GM21423 (cell line): ENCODE results near the gene KRT84.

Experiments used
- ATAC-seq: cut with Tn5 transposase; IDR thresholded peaks from one replicate; pipeline ENCODE4 v1.9.1; 2021; ENCODE audit warnings: mild to moderate bottlenecking, moderate library complexity; ENCODE audit not compliant: unreplicated experiment

Gene KRT84, protein sequence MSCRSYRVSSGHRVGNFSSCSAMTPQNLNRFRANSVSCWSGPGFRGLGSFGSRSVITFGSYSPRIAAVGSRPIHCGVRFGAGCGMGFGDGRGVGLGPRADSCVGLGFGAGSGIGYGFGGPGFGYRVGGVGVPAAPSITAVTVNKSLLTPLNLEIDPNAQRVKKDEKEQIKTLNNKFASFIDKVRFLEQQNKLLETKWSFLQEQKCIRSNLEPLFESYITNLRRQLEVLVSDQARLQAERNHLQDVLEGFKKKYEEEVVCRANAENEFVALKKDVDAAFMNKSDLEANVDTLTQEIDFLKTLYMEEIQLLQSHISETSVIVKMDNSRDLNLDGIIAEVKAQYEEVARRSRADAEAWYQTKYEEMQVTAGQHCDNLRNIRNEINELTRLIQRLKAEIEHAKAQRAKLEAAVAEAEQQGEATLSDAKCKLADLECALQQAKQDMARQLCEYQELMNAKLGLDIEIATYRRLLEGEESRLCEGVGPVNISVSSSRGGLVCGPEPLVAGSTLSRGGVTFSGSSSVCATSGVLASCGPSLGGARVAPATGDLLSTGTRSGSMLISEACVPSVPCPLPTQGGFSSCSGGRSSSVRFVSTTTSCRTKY

DNA sequence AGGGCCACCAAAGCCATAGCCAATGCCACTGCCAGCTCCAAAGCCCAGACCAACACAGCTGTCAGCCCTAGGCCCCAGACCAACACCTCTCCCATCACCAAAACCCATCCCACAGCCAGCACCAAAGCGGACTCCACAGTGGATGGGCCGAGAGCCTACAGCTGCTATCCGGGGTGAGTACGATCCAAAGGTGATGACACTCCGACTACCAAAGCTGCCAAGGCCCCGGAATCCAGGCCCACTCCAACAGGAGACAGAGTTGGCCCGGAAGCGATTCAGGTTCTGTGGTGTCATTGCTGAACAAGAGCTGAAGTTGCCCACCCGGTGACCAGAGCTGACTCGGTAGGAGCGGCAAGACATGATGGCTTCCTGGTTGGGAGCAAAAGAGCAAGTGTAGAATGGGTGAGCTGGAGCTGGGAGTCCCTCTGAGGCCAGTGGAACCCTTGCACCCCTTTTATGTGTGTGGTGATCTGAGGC lies at the start of gene KRT84:
TSS of gene KRT84 (minus strand) at position 427 of the 477 bp plus-strand sequence. CDS start at position 360, 67 bp downstream.
- ATAC-seq, result no peak

DNA sequence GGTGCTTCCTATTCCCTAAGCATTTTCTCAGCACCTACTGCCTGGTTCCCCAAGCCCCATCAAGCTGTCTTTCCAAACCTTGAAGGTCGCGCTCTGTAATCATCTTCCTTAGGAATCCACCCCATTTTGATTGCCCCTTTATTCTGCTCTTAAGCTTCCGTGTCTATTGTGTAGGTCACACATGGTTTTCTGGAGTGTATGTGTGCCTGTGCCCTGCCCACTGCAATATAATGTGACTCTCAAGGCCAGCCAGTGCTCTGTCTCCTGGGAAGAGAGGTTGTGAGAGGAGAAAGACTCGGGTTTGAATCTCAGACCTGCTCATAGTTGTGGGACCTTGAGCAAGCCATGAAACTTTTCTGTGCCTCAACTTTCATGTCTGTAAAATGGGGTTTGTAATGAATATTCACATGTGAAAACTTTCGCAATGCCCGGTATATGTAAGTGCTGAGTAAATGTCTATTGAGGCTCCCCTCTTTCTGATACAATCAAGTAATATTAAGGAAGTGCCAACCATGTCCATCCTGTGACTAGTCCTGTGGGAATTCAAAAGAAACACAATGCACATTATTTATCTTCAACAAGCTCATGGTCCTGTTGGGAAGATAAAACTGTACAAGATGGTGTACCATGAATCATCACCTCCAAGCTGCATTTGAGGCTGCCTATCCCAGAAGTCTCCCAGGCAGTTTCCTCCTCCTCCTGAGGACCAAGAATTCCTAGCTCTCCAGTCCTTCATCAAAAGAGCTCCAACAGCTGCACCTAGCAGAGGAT lies 49.5 kb upstream of the KRT84 start:
- no peak for ATAC-seq

DNA sequence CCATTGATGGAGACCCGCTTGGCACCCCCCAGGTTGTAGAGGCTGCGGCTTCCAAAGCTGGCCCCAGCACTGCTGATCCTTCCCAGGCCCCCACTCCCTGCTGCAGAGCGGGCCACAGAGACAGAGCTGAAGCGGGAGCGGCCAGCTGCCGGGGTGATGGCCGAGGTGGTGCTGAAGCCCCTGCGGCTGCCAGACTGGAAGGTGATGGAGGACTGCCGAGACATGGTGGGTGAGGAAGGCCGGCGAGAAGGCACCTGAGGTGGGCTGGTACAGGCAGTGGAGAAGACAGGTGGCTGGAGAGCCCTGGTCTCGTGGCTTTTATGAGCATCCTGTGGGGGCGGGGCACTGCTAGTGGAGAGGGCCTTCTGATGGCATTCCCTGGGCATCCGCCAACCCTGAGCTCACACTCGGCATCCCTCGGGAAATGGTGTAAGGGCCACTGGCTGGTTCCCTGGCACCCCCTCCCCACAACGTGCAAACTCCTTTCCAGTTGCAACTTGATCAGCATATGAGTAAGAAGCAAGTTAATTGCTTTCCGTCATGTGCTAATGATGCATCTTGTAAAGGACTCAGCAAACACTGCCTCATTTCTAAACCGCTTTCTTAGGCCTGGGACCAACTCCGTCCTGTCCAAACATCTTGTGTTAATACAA lies 48.8 kb upstream of the KRT84 start, which contains the start of gene KRT75:
TSS of gene KRT75 (minus strand) at position 291 of the 653 bp plus-strand sequence. CDS start at position 224, 67 bp downstream.
- no peak for ATAC-seq

DNA sequence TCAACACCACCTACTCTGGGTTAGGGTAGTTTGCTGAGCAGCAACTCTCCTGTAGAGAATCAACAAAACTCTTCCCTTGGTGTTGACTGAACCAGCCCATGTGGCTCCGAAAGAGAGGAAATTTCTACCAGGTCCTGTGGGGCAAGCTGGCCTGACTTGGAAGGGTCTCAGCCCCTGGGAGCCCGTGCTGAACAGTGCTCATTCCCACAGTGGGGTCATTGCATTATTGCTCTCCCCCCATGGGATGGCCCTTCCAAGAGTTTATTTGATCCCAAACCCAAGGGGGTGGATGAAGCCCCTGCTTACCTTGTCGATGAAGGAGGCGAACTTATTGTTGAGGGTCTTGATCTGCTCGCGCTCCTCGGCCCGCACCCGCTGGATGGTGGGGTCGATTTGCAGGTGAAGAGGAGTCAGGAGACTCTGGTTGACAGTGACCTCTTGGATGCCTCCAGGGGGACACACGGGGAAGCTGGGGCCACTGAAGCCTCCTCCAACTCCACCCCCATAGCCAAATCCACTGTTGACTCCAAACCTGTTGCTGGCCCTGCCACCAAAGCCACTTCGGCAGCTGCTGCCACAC lies 48.1 kb upstream of the KRT84 start:
- no peak for ATAC-seq

DNA sequence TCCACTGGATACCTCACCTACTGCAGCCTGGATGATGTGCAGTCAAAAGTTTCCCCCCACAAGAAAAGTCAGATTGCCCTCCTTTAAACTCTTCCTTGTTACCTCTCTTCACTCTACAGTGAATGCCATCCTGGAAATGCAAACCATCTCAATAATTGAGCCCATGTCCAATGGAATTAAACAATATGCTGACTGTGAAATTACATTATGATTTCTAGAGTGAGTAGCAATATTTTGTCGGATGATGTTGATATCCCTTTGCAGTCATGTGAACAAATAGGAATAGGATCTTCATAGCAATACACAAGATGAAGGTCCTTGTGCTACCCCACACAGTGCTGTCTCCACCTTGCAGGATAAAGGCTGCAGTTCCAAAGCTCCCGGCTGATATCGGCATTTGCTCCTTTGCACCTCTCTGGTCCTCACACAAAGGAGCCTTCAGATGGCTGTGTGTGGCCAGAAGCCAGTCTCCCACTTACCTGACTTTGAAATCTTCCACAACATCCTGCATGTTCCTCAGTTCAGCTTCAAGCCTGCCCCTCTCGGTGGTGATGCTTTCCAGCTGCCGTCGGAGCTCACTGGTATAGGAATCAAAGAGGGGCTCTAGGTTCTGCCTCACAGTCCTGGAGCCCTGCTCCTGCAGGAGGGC lies 47.2 kb upstream of the KRT84 start:
- no peak for ATAC-seq

DNA sequence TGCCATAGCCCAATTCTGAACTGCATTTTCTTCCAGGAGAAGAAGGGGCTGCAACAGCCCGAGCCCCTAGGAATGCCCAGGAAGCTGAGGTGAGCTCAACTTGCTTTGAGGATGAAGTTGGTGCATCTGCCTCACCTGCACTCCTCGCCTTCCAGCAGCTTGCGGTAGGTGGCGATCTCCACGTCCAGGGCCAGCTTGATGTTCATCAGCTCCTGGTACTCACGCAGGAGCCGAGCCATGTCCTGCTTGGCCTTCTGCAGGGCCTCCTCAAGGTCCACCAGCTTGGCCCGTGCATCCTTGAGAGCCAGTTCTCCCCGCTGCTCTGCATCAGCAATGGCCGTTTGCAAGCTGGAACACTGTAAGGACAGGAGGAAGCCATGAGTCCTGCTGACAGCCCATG lies 42.7 kb upstream of the KRT84 start:
- no peak for ATAC-seq

DNA sequence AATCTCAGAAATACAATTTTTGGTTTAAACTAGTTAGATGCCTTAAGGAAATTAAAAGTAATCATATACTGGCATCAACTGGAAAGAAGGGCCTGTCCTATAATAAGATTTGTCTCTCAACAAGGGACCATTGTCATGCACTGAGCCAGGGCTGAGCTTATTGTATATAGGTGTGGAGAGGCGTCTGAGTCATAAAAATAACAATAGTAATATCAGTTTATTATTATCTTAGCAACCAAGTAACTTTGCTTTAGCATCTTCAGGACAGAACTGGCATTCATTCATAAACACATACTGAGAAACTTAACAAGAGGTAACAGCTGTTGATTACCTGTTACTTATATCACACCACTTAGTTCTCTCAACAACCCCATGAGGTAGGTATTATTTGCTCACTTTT lies 41.6 kb upstream of the KRT84 start:
- no peak for ATAC-seq

DNA sequence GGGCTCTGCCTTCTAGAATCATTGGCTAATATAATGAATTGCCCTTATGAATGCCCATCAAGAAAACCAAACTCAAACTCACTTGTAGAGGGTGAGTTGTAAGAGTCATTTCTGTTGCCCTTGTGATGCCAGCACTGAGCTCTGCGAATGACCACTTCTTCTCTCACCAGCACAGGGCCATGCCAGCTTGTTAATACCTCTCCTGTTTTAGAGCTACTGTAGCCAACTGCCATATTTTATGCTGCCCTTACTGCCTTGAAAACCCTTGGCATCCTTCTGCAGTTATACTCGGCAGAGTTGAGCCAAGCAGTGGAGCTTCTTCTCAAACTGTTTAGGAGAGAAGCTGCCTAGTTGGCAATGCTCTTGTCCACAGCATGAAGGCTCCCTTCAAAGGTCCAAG lies 40.6 kb upstream of the KRT84 start:
- no peak for ATAC-seq

DNA sequence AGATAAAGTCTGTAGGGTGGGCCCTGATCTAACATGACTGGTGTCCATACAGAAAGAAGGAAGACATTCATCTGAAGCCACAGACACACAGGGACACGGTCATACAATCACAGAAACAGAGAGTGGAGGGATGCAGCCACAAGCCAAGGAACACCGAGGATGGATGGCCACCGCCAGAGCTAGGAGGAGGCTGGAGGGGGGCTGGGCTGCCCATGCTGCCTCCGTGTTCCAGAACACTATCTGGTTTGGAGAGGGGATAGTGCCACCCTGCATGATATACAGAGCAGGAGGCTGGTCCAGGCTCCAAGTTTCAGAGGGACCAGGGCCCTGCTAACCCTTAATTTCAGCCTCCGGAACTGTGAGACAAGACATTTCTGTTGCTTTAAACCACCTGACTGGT lies 40.0 kb upstream of the KRT84 start:
- no peak for ATAC-seq

DNA sequence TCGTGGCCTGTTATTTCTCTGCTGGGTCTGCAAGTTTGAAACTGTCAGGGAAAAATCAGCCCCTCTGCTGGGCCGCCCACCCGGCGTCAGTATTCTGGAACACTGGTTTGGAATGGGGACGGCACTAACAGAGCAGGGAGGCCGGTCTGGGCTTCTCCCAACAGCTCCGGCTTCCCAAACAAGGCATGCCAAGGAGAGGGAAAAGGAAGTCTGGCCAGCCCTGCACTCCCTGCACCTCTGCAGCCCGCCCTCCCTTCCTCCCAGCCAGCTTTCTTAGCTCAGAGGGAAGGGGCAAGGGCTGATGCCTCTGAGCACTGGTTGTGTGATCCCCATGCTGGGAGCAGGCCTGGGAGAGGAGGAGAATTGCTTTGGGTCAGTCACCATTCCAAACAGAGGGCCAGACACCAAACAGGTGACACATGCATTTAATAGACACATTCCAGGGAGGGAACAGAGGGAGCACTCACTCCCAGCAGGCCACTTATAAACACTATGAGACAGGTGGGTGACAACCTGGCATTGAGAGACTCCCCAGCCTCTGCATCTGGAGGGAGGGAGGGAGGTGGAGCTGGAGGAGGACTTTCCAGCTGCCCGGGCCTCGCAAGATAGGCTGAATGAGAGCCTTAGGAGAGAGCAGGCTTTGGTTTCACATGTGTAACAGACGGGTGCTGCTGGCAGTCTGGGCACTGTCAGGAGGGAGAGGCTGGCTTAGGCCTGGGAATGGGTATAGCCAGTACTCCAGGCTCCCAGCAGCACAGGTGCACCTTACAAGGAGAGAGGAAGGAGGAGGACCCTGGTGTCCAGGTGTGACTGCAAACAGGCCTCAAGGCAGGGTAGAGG lies 38.4 kb upstream of the KRT84 start:
- ATAC-seq, result no peak

DNA sequence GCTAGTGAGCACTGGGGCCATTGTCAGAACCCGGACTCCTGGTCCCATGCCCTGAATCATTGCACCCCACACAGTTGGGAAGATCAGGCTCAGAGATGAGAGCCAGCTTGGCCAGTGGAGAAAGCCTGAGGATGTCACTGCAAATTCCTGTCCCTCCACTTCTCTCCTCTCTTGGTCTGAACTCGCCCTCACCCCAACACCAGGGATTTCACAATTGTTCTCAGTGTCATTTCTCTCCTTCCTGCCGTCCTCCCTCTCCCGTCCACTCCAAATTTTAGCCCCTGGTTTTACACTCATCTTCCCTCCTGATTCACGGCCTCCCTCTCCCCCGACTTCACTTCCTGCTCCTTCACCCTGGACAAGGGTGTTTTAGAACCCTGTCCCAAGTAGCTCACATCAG lies 37.6 kb upstream of the KRT84 start:
- ATAC-seq, result no peak

DNA sequence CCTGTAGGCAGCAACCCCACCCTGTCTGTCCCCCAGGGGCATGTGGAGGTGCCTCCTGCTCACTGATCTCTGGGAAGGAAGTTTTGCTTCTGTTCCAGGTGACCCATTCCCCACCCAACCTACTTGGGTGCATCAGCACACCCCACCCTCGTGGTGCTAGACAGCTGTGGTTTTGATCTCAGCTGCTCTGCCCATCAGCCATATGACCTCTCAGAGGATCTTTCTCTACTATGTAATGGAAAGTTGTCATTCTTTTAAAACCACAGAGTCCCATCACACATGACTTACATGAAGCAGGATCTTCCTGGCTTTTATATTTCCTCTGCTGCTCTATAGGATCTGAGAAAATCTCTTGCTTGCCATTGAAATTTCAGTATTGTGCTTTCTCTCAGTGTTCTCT lies 34.2 kb upstream of the KRT84 start:
- ATAC-seq, result no peak

DNA sequence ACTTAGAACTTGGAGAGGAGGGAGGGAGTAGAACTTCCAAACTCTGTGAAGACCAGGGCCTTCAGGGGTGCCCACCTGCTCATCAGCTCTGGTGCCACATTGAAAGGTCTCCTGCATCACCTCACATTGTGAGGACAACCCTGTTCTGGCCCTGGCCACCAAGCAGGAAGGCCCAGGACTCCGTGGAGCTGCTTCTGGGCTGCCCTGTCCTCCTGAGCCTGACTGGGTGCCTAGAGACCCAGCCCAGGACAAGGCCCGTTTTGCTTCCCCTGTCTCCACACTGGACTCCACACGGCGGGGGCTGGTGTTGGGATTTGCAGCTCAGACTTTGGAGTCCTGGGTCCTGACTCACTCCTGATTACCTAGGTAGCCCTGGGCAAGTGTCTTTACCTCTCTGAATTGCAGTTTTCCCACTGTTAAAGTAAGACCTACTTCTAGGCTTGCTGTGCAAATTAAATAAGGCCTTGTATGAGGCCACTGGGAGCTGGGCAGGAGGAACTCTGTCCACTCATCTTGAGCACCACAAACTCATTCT lies 33.2 kb upstream of the KRT84 start:
- ATAC-seq, result no peak

DNA sequence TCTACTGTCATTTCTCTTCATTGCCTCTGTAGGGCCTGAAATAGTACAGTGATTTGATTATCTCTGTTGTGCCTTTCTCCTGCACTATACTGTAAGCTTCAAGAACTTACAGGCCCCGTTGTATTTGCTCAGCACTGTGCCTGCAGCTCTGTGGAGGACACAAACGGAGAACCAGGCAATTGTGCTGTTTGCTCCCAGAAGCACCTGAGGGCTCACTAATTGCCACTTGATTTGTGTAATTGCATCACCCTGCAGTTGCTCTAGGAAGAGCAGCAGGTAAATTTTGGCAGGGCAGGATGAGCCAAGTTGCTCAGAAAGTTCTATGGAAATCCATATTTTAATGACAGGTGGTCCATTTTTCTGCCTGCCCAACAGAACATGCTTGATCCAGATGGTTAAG lies 32.3 kb upstream of the KRT84 start:
- no peak for ATAC-seq

DNA sequence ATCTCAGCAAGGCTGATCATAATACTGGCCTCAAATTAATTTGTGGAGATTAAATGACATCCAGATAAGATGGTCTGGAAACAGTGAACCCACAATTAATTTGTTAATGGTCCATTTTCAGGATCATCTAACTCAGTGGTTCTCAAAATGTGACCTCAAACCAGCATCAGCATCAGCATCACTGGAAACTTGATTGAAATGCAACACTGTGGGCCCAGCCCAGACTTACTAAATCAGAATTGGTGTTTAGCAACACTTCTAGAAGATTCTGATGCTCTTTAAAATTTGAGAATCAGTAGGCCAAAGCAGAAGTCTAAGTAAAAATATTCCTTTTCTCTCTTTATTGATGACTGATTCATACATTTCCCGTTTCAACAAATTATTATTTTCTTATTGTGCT lies 31.3 kb upstream of the KRT84 start:
- no peak for ATAC-seq

DNA sequence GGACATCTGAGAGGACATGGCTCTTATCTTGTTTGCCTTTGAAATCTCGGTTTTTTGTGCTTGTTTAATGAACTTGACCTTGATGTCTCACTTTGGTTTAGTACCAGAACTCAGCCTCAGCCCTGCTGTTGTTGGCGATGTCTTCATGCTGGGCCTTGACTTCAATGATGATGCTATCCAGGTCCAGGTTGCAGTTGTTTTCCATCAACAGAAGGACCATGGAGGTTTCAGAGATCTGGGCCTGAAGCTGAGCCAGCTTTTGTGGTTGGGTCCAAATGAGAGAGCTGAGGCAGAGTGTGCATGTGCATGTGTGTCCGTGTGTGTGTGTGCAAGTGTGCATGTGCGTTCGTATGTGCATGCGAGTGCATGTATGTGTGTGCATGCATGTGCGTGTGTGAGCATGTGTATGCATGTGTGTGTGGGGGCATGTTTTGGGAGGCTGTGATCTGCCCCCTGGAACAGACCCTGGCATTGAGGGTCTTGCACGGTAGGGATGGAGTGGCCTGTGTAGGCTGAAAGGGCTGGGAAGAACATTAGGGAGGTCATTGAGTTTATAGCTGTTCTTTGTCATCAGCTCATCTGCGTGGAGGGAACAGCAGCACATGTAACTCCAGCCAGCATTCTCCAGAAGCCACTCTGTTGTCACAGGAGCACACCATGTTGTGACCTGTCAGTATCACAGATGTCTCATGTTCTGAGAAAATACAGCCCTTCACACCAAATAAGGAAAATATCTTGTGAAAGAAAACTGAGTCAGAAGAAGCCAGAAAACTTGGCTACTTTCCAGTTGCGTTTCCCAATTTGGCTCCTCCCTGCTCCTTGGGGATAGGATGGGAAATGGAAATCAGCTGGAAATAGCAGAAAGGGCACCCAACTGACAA lies 30.7 kb upstream of the KRT84 start:
- ATAC-seq, result no peak

DNA sequence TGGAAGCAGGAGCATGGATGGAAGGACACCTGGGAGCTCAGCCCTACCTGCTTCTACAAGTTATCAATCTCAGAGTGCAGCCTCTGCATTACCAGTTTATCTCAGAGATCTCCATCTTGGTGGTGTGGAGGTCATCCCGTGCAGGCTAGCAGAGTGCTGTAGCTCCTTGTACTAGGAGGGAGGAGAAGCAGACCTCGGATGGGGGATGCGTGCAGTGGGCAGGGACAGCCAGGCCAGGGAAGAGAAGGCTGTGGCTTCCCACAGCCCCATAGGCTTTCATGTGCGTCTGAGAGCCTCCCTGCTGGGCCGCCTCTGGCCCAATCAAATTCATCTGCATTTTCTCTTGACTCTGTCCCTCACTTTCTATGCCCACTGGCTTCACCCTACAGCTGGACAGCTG lies 29.5 kb upstream of the KRT84 start:
- no peak for ATAC-seq

DNA sequence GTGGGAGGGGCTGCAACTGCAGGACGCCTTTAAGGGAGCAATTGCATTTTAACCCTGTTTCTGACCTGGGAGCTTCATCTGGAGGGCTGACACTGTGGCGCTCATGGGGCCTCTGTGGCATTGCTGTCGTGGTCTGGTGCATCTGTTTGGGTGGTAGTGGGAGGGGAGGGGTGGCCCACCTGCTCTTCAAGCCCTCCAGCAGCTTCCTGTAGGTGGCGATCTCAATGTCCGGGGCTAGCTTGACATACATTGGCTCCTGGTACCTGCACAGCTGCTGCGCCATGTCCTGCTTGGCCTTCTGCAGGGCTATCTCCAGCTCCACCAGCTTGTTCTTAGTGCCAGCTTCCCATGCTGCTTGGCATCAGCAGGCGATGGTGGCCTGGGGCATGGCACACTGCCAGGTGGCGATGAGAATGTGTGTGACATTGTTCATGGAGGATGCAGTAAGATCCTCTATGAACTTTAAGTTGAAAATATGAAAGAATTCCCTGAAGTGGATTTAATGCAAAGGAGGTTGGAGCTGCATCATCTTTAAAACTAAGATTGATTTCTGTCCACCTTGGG lies 28.4 kb upstream of the KRT84 start:
- no peak for ATAC-seq
